Measurements from ENCODE around the gene NACAD.

Gene NACAD

GRCh38 chr7:45075871-45076796 lies 12.6 kb downstream of the NACAD start:
- no peak for FAIRE-seq
- DNase-seq (ENCODE audit: low spot score): no peak

GRCh38 chr7:45075355-45075644 lies 13.5 kb downstream of the NACAD start:
- FAIRE-seq (no peak), DNase-seq (ENCODE audit: low spot score) (no peak)

- DNase-seq (ENCODE audit: low spot score): no peak
- no peak for FAIRE-seq
Measured at GRCh38 chr7:45074528-45075354, 14.0 kb downstream of the NACAD start.

- DNase-seq (ENCODE audit: low spot score) (no peak), FAIRE-seq (no peak)
Measured at GRCh38 chr7:45073786-45074527, 14.8 kb downstream of the NACAD start.

GRCh38 chr7:45073031-45073785 lies 15.6 kb downstream of the NACAD start:
- FAIRE-seq: no peak
- no peak for DNase-seq (ENCODE audit: low spot score)

- FAIRE-seq (no peak), DNase-seq (ENCODE audit: low spot score) (no peak)
Measured at GRCh38 chr7:45072131-45073030, 16.4 kb downstream of the NACAD start.

- FAIRE-seq (no peak), DNase-seq (ENCODE audit: low spot score) (no peak)
Measured at GRCh38 chr7:45071528-45071927, 17.2 kb downstream of the NACAD start.

- DNase-seq (ENCODE audit: low spot score) (no peak), FAIRE-seq (no peak)
Measured at GRCh38 chr7:45070254-45070642, 18.5 kb downstream of the NACAD start.

GRCh38 chr7:45069444-45070253 lies 19.1 kb downstream of the NACAD start:
- FAIRE-seq (no peak), DNase-seq (ENCODE audit: low spot score) (no peak)

- FAIRE-seq: no peak
- DNase-seq (ENCODE audit: low spot score): no peak
Measured at GRCh38 chr7:45068236-45069023, 20.3 kb downstream of the NACAD start.

GRCh38 chr7:45067582-45067981 lies 21.2 kb downstream of the NACAD start:
- no peak for DNase-seq (ENCODE audit: low spot score)
- no peak for FAIRE-seq

- DNase-seq (ENCODE audit: low spot score) (no peak), FAIRE-seq (no peak)
Measured at GRCh38 chr7:45066409-45066808, 22.4 kb downstream of the NACAD start.

GRCh38 chr7:45065031-45065995 lies 23.5 kb downstream of the NACAD start:
- DNase-seq (ENCODE audit: low spot score) (no peak), FAIRE-seq (no peak)

- no peak for DNase-seq (ENCODE audit: low spot score)
- no peak for FAIRE-seq
Measured at GRCh38 chr7:45064047-45064725, 24.6 kb downstream of the NACAD start.

GRCh38 chr7:45061806-45062425 lies 26.9 kb downstream of the NACAD start:
- DNase-seq (ENCODE audit: low spot score) (no peak), FAIRE-seq (no peak)

GRCh38 chr7:45061352-45061751 lies 27.4 kb downstream of the NACAD start:
- DNase-seq (ENCODE audit: low spot score): no peak
- FAIRE-seq: no peak
